BE2C (cell line): Measurements from ENCODE around the gene PAAF1.

Experiments
- DNase-seq: peaks from one replicate; pipeline ENCODE4 v3.0.0-alpha.2; 2020
- H3K27me3 ChIP-seq: fragments of 250-450 bp; sonication (Bioruptor Pico); 2 replicates; pipeline ENCODE4 v1.5.1; 2020; ENCODE audit warnings: mild to moderate bottlenecking
- H3K36me3 ChIP-seq: fragments of 250-450 bp; sonication (Bioruptor Pico); 2 replicates; pipeline ENCODE4 v1.5.1; 2020; ENCODE audit warnings: mild to moderate bottlenecking
- H3K4me1 ChIP-seq: fragments of 250-450 bp; sonication (Bioruptor Pico); 2 replicates; pipeline ENCODE4 v1.5.1; 2020
- H3K4me3 ChIP-seq: 2 replicates; pipeline ENCODE4 v1.5.1; 2011; ENCODE audit warnings: low read depth, low read length
- H3K9me3 ChIP-seq: fragments of 250-450 bp; sonication (Bioruptor Pico); 2 replicates; pipeline ENCODE4 v1.5.1; 2020
- CTCF ChIP-seq: IDR thresholded peaks from 2 replicates; pipeline ENCODE4 v1.5.1; 2012; ENCODE audit warnings: mild to moderate bottlenecking, low read depth, low read length

Gene PAAF1

GRCh38 chr11:73961321-73961720 lies 84.5 kb downstream of the PAAF1 start:
- H3K4me3 ChIP-seq = no peak overlapping the region
- no peaks in the 10 kb centered on the region for H3K36me3 ChIP-seq
- H3K27me3 ChIP-seq = no peaks in the 10 kb centered on the region
- TF ChIP-seq CTCF = no peak
- no peaks in the 10 kb centered on the region for H3K4me1 ChIP-seq
- DNase-seq = no peak
- no peaks in the 10 kb centered on the region for H3K9me3 ChIP-seq

GRCh38 chr11:73962101-73962705 lies 85.4 kb downstream of the PAAF1 start:
- DNase-seq = no peak
- Histone ChIP-seq H3K9me3 (no peaks in the 10 kb centered on the region), H3K4me1 (no peaks in the 10 kb centered on the region), H3K36me3 (no peaks in the 10 kb centered on the region), H3K27me3 (no peaks in the 10 kb centered on the region), H3K4me3 (no peak overlapping the region)
- no peak for TF ChIP-seq CTCF

- Histone ChIP-seq H3K36me3 (no peaks in the 10 kb centered on the region), H3K4me1 (no peaks in the 10 kb centered on the region), H3K4me3 (no peak overlapping the region), H3K27me3 (no peaks in the 10 kb centered on the region), H3K9me3 (no peaks in the 10 kb centered on the region)
- DNase-seq = no peak
- TF ChIP-seq CTCF = no peak
These were observed 87.1 kb downstream of the PAAF1 start for GRCh38 chr11:73963861-73964260.

- Histone ChIP-seq H3K9me3 (no peaks in the 10 kb centered on the region), H3K36me3 (no peaks in the 10 kb centered on the region), H3K4me3 (peak overlapping the region; percentile 38)
These were observed 88.4 kb downstream of the PAAF1 start for GRCh38 chr11:73965076-73965763.

GRCh38 chr11:73965764-73966121 lies 88.9 kb downstream of the PAAF1 start:
- Histone ChIP-seq H3K9me3 (no peaks in the 10 kb centered on the region), H3K36me3 (no peaks in the 10 kb centered on the region), H3K4me1 (no peaks in the 10 kb centered on the region), H3K27me3 (no peaks in the 10 kb centered on the region), H3K4me3 (no peak overlapping the region)
- no peak for DNase-seq
- no peak for TF ChIP-seq CTCF

More at GRCh38 chr11:73965076-73965763, 88.4 kb downstream of the PAAF1 start:
- TF ChIP-seq CTCF = no peak
- no peak for DNase-seq
- Histone ChIP-seq H3K4me1 (no peaks in the 10 kb centered on the region), H3K27me3 (no peaks in the 10 kb centered on the region)

GRCh38 chr11:73968356-73968966 lies 91.7 kb downstream of the PAAF1 start:
- no peaks in the 10 kb centered on the region for H3K27me3 ChIP-seq
- DNase-seq = no peak
- no peak overlapping the region for H3K4me3 ChIP-seq
- no peak for TF ChIP-seq CTCF
- no peaks in the 10 kb centered on the region for H3K4me1 ChIP-seq
- no peaks in the 10 kb centered on the region for H3K36me3 ChIP-seq
- no peaks in the 10 kb centered on the region for H3K9me3 ChIP-seq
